ENCODE data around the gene ARHGAP23.

Gene ARHGAP23

GRCh38 chr17:38440614-38441397, 12.5 kb downstream of the ARHGAP23 start:
- no peak for TF ChIP-seq CTCF (IDR thresholded peaks at IDR 0.05; ENCODE audit: extremely low read depth, insufficient read depth, missing control alignments)
- no peak for DNase-seq (ENCODE audit: low spot score)
- in situ Hi-C loops (cut with MboI; ENCODE audit: low pct_unique_long_range_greater_than_20kb, low sequenced_read_pairs, unreplicated experiment): no loop called here

DNA sequence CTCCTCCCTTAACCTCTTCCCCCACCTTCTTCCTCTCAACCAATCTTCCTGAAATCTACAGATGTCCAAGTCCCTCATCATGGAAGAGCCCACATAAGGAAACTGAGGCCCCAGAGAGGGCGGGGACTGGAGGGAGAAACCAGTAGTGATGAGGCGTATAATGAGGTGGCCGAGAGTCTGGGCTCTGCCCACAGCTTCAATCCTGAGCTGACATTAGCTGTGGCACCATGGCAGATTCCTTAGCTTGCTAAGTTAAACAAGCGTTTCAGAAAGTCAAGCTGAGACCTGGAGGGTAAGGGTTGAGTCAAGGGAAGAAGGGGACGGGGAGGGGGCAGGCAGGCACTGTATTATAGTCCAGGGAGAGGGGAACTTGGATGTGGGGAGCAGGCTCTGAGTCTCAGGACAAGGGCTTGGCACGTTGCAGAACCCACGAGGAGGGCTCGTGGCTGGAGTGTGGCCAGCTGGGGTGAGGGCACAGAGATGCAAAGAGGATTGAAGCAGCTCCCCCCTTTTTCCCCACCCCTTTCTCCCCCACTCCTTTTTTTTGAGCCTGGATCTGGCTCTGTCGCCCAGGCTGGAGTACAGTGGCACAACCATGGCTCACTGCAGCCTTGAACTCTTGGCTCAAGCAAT, 13.3 kb downstream of the ARHGAP23 start:
- in situ Hi-C loops (cut with MboI; ENCODE audit: low pct_unique_long_range_greater_than_20kb, low sequenced_read_pairs, unreplicated experiment): no loop called here
- no peak for TF ChIP-seq CTCF (IDR thresholded peaks at IDR 0.05; ENCODE audit: extremely low read depth, insufficient read depth, missing control alignments)
- no peak for DNase-seq (ENCODE audit: low spot score)

DNA sequence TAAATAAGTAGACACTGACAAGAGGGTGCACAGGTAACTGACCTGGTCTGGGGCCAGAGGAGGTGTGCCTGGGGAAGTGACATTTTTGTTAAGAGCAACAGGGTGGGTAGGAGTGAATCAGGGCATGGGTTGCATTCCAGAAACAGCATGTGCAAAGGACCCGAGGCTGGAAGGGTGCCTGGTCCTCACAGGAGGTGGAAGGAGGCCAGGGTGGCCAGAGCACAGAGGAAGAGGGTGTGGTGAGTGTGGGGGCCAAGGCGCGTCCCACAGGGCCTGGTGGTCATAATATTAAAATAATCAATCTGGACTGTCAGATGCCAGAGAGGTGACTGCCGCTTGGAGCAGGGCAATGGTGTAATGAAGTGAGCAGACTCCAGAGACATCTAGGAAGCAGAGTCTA, 14.3 kb downstream of the ARHGAP23 start:
- DNase-seq (ENCODE audit: low spot score): no peak
- in situ Hi-C loops (cut with MboI; ENCODE audit: low pct_unique_long_range_greater_than_20kb, low sequenced_read_pairs, unreplicated experiment): no loop called here
- TF ChIP-seq CTCF (IDR thresholded peaks at IDR 0.05; ENCODE audit: extremely low read depth, insufficient read depth, missing control alignments): no peak

GRCh38 chr17:38443356-38444031, 15.2 kb downstream of the ARHGAP23 start:
- DNase-seq (ENCODE audit: low spot score): no peak
- TF ChIP-seq CTCF (IDR thresholded peaks at IDR 0.05; ENCODE audit: extremely low read depth, insufficient read depth, missing control alignments): no peak
- in situ Hi-C loops (cut with MboI; ENCODE audit: low pct_unique_long_range_greater_than_20kb, low sequenced_read_pairs, unreplicated experiment): no loop called here

DNA sequence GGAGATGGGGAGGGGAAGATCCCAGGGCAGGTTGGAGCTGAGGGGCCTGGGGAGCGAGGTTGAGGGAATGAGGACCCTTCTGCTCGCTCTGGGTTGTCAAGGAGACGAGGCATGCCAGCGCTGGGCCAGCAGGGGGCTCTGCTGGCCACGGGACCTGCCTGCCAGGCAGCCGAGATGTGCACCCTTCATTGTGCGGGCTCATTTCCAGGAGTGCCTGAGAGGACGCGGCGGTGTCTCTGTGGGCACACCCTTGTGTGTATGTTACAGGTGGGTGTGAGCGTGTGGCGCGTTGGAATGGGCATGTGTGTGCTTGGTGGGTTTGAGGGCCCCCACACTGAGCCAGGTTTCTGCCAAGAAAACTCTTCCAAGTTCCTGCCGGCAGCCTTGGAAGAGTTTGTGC, 15.9 kb downstream of the ARHGAP23 start:
- in situ Hi-C loops (cut with MboI; ENCODE audit: low pct_unique_long_range_greater_than_20kb, low sequenced_read_pairs, unreplicated experiment): no loop called here
- peak; percentile 89 for TF ChIP-seq CTCF (IDR thresholded peaks at IDR 0.05; ENCODE audit: extremely low read depth, insufficient read depth, missing control alignments)
- peak; percentile 81 for DNase-seq (ENCODE audit: low spot score)

DNA sequence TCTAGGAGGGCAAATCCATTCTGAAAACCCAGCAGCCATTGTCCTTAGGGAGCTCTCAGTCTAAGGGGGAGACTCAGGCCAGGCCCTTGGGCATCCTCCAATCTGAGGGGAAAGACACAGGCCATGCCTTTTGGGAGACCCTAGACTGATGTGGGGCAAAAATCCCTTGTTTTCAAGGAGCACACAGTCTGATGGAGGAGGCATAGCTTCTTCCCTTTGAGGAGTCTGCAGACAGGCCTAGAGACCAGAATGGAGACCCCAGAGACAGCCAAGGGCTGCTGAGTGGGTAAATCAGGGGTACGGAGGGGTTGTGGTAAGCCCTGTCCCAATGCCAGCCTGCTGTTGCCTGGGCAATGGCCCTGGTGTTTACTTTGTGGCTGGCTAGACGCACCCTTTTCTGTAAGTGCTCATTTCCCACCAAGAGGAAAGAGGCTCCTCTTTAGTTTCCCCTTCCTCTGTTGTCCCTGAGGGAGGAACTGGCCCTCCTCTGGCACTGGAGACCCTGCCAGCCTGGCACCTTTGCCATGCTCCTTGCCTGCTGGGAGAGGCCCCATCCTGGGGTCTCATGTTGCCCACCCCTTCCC, 19.3 kb downstream of the ARHGAP23 start:
- no peak for TF ChIP-seq CTCF (IDR thresholded peaks at IDR 0.05; ENCODE audit: extremely low read depth, insufficient read depth, missing control alignments)
- DNase-seq (ENCODE audit: low spot score): no peak
- in situ Hi-C loops (cut with MboI; ENCODE audit: low pct_unique_long_range_greater_than_20kb, low sequenced_read_pairs, unreplicated experiment): no loop called here

Data from GM13977 (cell line).